HG02798 (cell line): ENCODE results near the gene SLC6A20.

ENCODE experiments used
- ATAC-seq: cut with Tn5 transposase; IDR thresholded peaks from one replicate; pipeline ENCODE4 v1.9.1; 2021; ENCODE audit warnings: mild to moderate bottlenecking; ENCODE audit not compliant: unreplicated experiment, poor library complexity

SLC6A20 gene

GRCh38 chr3:45737234-45737633, 59.1 kb downstream of the SLC6A20 start:
- no peak for ATAC-seq

DNA sequence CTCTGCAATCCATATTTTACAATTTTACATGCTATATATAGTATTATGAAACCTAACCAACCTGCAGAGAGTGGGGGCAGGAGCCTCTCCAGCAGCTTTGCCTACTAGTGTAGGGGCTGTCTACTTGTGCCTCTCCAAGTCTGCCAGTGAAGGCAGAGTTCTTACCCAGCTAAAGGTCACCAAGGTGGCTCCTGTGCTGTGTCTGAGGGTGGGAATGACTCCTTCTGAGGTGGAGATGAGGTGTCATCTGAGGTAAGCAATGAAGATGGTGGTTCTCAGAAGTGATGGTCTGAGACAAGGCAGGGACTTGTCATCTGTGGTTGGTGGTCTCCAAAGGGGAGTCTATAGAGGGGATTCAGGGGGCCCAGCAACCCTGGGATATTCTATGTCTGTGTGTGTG, 59.6 kb downstream of the SLC6A20 start:
- no peak for ATAC-seq

DNA sequence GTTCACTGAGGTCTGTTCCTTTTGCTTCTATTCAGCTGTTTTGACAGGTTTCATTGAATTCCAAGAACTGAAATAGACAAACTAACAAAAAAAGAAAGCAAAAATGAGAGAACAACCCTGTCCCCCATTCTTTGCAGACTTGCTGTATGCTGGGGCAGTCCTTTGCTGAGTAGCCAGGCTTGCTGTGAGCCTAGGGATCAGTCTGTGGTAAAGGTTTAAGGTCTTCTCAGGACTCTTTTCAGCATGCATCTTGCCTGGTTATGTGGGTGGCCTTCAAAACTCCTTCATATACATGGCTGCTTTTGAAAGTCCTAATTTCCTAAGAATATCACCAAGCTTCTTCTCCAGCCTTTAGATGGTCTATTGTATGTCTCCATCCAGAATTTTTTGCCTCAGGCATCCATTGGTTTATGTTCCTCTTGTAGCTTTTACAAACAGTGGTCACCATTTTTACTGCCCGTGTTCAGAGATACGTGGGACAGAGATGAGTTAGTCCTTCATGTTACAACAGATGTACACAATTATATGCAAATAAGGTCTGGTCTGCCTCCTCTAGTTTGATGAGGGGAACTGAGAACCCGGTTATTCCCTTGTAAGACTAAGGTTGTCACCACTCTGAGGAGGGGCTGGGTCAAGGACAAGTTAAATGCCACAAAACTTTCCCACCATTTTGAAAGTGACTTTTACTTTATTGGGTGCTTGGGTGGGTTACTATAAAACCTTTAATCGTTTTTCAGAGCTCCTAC, 65.8 kb downstream of the SLC6A20 start:
- no peak for ATAC-seq

GRCh38 chr3:45729614-45730013, 66.7 kb downstream of the SLC6A20 start:
- ATAC-seq = no peak

GRCh38 chr3:45724911-45725310, 71.4 kb downstream of the SLC6A20 start:
- ATAC-seq = no peak

DNA sequence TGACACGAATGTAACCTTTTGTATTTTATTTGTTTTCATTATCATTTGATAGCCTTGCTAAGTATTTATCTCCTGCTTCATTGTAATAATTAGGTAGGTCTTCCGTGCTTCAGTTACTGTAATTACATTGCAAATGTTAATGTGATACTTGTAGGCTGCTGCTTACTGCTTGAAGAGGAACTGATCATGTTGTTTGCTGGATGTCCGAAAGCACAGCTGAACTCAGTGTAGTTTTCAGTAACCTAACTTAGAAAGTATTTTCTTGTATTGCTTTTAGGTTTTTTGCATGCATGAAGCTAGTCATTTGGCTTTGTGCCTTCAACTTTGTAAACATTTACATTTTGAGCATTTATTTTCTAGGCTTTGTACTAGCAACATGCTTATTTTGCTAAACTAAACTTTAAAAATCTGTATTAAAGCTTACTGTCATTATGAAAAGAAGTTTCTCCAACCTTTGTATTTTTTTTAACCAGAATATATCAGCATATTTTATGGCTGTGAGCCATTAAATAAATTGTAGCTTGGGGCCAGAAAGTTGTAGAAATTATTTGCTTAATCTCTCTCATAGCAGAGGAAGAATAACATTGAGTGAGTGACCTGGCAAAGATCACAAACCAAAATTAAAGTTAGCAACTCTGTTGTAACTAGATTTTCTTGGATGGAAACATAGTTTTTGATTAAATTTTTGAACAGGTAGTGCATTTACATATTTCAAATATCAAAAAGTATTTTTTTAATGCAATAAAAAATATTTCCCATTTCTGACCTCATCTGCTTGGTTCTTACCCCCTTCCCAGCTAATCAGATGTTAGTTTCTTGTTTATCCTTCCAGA, 76.5 kb downstream of the SLC6A20 start:
- ATAC-seq = no peak

DNA sequence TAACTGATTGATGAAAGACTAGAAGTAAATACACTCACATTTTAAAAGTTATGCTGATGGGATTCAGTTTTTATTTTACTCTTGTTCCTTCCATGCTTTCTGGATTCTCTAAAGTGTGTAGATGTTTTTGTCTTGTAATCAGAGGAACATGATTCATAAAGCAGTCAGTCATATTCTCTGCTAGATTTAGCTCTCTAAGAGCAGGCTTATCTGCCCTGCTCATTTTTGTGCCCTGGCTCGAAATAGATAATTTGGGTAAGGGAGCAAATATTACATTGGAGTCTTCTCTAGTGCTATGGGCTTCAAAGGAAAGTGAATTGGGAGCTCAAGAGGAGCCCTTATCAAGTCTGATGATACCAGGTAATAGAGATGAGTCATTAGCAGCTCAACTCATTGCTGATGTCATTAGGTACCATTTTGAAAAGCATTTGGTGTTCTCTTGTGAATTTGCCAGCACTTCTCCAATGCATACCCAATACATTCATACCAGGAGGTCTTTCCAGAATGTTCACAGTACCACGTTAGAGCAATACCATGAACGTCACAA, 79.5 kb downstream of the SLC6A20 start:
- ATAC-seq = no peak

DNA sequence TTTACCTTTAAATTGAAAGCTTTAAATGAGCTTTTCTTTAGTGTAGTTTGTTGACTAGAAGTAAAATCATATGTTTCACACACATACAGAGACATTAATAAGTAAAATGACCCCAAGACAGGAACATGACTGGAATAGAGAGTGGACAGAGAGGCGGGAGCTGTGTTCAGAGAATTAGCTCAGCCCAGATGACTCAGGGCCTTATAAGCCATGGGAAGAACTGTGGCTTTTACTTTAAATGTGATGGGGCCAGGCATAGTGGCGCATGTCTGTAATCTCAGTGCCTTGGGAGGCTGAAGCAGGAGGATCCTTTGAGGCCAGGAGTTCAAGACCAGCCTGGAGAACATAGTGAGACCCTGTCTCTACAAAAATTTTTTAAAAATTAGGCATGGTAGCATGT, 80.4 kb downstream of the SLC6A20 start:
- ATAC-seq = no peak

GRCh38 chr3:45712434-45713110, 83.8 kb downstream of the SLC6A20 start:
- ATAC-seq = no peak

DNA sequence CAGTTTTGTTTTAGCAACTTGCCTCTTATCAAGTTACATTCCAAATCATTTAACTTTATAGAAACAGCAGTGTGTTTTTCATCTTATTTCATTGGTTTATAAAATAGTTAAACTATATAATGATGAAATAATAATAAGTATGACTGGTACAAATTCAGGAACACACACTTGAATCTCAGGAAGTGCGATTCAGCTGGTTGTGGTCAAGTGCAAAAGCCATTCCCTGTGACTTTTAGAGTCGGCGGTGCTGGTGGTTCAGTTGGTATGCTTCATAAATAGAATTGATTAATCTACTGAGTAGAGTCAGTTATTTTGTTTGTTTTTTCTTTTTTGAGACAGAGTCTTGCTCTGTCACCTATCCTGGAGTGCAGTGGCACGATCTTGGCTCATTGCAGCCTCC, 84.4 kb downstream of the SLC6A20 start:
- ATAC-seq = no peak

GRCh38 chr3:45705839-45706808, 90.2 kb downstream of the SLC6A20 start:
- no peak for ATAC-seq
